ENCODE measurements around the gene DAPK1. TPM values are rescaled to one million over a fixed set of nuclear protein-coding genes. Genes with fewer than 3 reads are reported as not detected.

Gene DAPK1
- polyA plus RNA-seq, 1 of the 3 experiments (the other 2 are of a cell fraction) = 0.61 TPM

- Histone ChIP-seq H3K9me2 (no peaks in the 10 kb centered on the region), H3K9ac (no peak overlapping the region), H3K36me3 (replicated peaks in 1 of 2; ENCODE audit: control insufficient read depth in 1 of 2, insufficient read depth in 2 of 2, low read length in 1 of 2) (no peaks in the 10 kb centered on the region), H3K27me3 (ENCODE audit: insufficient read depth) (no peaks in the 10 kb centered on the region), H3K9me3 (no peaks in the 10 kb centered on the region), H3K4me3 (ENCODE audit: low read depth in 2 of 2, low read length in 1 of 2) (no peak overlapping the region), H3K27ac (ENCODE audit: low read depth in 2 of 2, low read length in 1 of 2) (no peak overlapping the region), H3K4me2 (no peak overlapping the region), H4K20me1 (ENCODE audit: insufficient read depth) (no peaks in the 10 kb centered on the region), H2AFZ (ENCODE audit: low read depth) (no peak overlapping the region), H3K79me2 (ENCODE audit: insufficient read depth) (no peaks in the 10 kb centered on the region), H3F3A (replicated peaks; ENCODE audit: insufficient read depth) (no peaks in the 10 kb centered on the region), H3K4me1 (ENCODE audit: control insufficient read depth in 1 of 2, insufficient read depth in 2 of 2, low read depth in 1 of 2, low read length in 1 of 2) (no peaks in the 10 kb centered on the region; a peak in 1 of 4 replicates)
- WGBS (ENCODE audit: low lambda C conversion rate) = 67% methylated on average over 8 of the region's 9 CpGs
- no peak for DNase-seq
- POLR2A ChIA-PET = no interaction called here
- no peak for TF ChIP-seq FOXJ3 (CRISPR knock-in tag; IDR thresholded peaks at IDR 0.05)
- no peak for TF ChIP-seq RXRA (IDR thresholded peaks at IDR 0.05; ENCODE audit: borderline replicate concordance, low read depth)
- TF ChIP-seq RAD21 (IDR thresholded peaks at IDR 0.05; ENCODE audit: low read length) = no peak
- TF ChIP-seq POLR2AphosphoS5 (IDR thresholded peaks at IDR 0.05; ENCODE audit: low read depth, low read length) = no peak
- no peak for TF ChIP-seq TAF1 (IDR thresholded peaks at IDR 0.05; ENCODE audit: borderline replicate concordance, low read depth, low read length)
- TF ChIP-seq, protein P1, sequence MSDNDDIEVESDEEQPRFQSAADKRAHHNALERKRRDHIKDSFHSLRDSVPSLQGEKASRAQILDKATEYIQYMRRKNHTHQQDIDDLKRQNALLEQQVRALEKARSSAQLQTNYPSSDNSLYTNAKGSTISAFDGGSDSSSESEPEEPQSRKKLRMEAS (IDR thresholded peaks at IDR 0.05; ENCODE audit: low read depth) = no peak
- CTCF ChIA-PET = interaction anchor here (0.9 to 1.7 kb wide), 3 partner anchors 9 to 335 kb away, joined by 3 to 7 read pairs (median 3); no protein-coding TSS in a partner anchor
Measured at GRCh38 chr9:87671925-87672324, 174.3 kb downstream of the DAPK1 start.

GRCh38 chr9:87672586-87672985 is 174.9 kb downstream of the DAPK1 start:
- WGBS (ENCODE audit: low lambda C conversion rate) = 79% methylated on average over 8 of the region's 8 CpGs
- Histone ChIP-seq H3K79me2 (ENCODE audit: insufficient read depth) (no peaks in the 10 kb centered on the region), H3K9me2 (no peaks in the 10 kb centered on the region), H2AFZ (ENCODE audit: low read depth) (no peak overlapping the region), H3K36me3 (replicated peaks in 1 of 2; ENCODE audit: control insufficient read depth in 1 of 2, insufficient read depth in 2 of 2, low read length in 1 of 2) (no peaks in the 10 kb centered on the region), H3F3A (replicated peaks; ENCODE audit: insufficient read depth) (no peaks in the 10 kb centered on the region), H3K27ac (ENCODE audit: low read depth in 2 of 2, low read length in 1 of 2) (no peak overlapping the region), H4K20me1 (ENCODE audit: insufficient read depth) (no peaks in the 10 kb centered on the region), H3K4me3 (ENCODE audit: low read depth in 2 of 2, low read length in 1 of 2) (no peak overlapping the region), H3K9ac (no peak overlapping the region), H3K9me3 (no peaks in the 10 kb centered on the region), H3K27me3 (ENCODE audit: insufficient read depth) (no peaks in the 10 kb centered on the region), H3K4me2 (no peak overlapping the region), H3K4me1 (ENCODE audit: control insufficient read depth in 1 of 2, insufficient read depth in 2 of 2, low read depth in 1 of 2, low read length in 1 of 2) (no peaks in the 10 kb centered on the region; a peak in 1 of 4 replicates)
- ChIA-PET CTCF (interaction anchor here (1.7 kb wide), 1 partner anchor 10 kb away, joined by 7 read pairs; no protein-coding TSS in a partner anchor), POLR2A (no interaction called here)
- DNase-seq = no peak
- TF ChIP-seq MXI1 (IDR thresholded peaks at IDR 0.05; ENCODE audit: low read depth, low read length) (no peak), ZBTB33 (IDR thresholded peaks at IDR 0.05; ENCODE audit: borderline replicate concordance, low read depth) (no peak), REST (IDR thresholded peaks at IDR 0.05; ENCODE audit: low read depth, low read length) (no peak), NFIC (IDR thresholded peaks at IDR 0.05; ENCODE audit: borderline replicate concordance) (no peak), TAF1 (IDR thresholded peaks at IDR 0.05; ENCODE audit: borderline replicate concordance, low read depth, low read length) (no peak), FOXM1 (IDR thresholded peaks at IDR 0.05; ENCODE audit: low read depth) (no peak), MEF2A (IDR thresholded peaks at IDR 0.05; ENCODE audit: borderline replicate concordance, low read depth) (no peak), ELF1 (IDR thresholded peaks at IDR 0.05) (no peak), FOSL2 (IDR thresholded peaks at IDR 0.05; ENCODE audit: borderline replicate concordance, low read depth) (no peak), TCF12 (IDR thresholded peaks at IDR 0.05) (no peak), EZH2phosphoT487 (IDR thresholded peaks at IDR 0.05; ENCODE audit: borderline replicate concordance, low read depth) (no peak), JUND (IDR thresholded peaks at IDR 0.05) (no peak), GABPA (IDR thresholded peaks at IDR 0.05; ENCODE audit: low read depth) (no peak), EP300 (IDR thresholded peaks at IDR 0.05; ENCODE audit: borderline replicate concordance in 1 of 2, low read depth in 1 of 2, low read length in 1 of 2) (no peak)
- TF ChIP-seq, protein P1 (IDR thresholded peaks at IDR 0.05; ENCODE audit: low read depth) = no peak
- TF ChIP-seq, protein P2, sequence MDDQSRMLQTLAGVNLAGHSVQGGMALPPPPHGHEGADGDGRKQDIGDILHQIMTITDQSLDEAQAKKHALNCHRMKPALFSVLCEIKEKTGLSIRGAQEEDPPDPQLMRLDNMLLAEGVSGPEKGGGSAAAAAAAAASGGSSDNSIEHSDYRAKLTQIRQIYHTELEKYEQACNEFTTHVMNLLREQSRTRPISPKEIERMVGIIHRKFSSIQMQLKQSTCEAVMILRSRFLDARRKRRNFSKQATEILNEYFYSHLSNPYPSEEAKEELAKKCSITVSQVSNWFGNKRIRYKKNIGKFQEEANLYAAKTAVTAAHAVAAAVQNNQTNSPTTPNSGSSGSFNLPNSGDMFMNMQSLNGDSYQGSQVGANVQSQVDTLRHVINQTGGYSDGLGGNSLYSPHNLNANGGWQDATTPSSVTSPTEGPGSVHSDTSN (IDR thresholded peaks at IDR 0.05) = no peak
- TF ChIP-seq, protein P3, sequence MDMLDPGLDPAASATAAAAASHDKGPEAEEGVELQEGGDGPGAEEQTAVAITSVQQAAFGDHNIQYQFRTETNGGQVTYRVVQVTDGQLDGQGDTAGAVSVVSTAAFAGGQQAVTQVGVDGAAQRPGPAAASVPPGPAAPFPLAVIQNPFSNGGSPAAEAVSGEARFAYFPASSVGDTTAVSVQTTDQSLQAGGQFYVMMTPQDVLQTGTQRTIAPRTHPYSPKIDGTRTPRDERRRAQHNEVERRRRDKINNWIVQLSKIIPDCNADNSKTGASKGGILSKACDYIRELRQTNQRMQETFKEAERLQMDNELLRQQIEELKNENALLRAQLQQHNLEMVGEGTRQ (IDR thresholded peaks at IDR 0.05; ENCODE audit: borderline replicate concordance, low read depth, low read length) = no peak

All from SK-N-SH (cell line).